Thyroid gland (tissue), 4 donors: ENCODE measurements around the gene AMY1B. TPM values are rescaled to one million over a fixed set of nuclear protein-coding genes. Genes with fewer than 3 reads are reported as not detected.
"Not testable (repeated sequence)": the region's sequence is repeated elsewhere in the genome, so short reads cannot be mapped to it uniquely, and the experiment has no call there.

Experiments used
- DNase-seq, 2 donors: peaks; one replicate each; pipeline ENCODE4 v3.0.0-alpha.2; 2019
- H3K27ac ChIP-seq, 3 donors: fragments of 200-600 bp; sonication (generic); 1 replicate in 2 of 3; 2 replicates in 1 of 3; pipeline ENCODE4 v1.5.1; 2016 to 2019; ENCODE audit warnings: mild to moderate bottlenecking in 1 of 3, moderate library complexity in 1 of 3
- H3K27me3 ChIP-seq: fragments of 200-600 bp; sonication (generic); one replicate; pipeline ENCODE4 v1.5.1; 2019
- H3K36me3 ChIP-seq, 2 donors: fragments of 200-600 bp; sonication (generic); one replicate each; pipeline ENCODE4 v1.5.1; 2016 to 2019
- H3K4me1 ChIP-seq, 2 donors: fragments of 200-600 bp; sonication (generic); one replicate each; pipeline ENCODE4 v1.5.1; 2017 to 2019
- H3K4me3 ChIP-seq, 3 donors: fragments of 200-600 bp; sonication (generic); replicated peaks in 1 of 3; 1 replicate in 2 of 3; 2 replicates in 1 of 3; pipeline ENCODE4 v1.5.1; 2016; ENCODE audit warnings: mild to moderate bottlenecking in 1 of 3
- H3K9me3 ChIP-seq: fragments of 200-600 bp; sonication (generic); one replicate; pipeline ENCODE4 v1.5.1; 2017
- WGBS, 2 donors: methylation state at CpG; one replicate each; pipeline ENCODE4 v1.1.5; 2017; 5-methylcytosine and 5-hydroxymethylcytosine counted together
- intact Hi-C: fragments of 100-400 bp; cut with DNase I; formaldehyde crosslinking; loops from one replicate; pipeline ENCODE4 v1.15.1; 2023
- total RNA-seq, 4 donors: library from RNA; depleted of rRNA; stranded (reverse); fragments of >200 nt; gene quantifications; one replicate each; pipeline ENCODE4 v1.2.3, GENCODE V29; 2016

AMY1B gene
- total RNA-seq = 1 to 10 TPM in 2 of 4 donors, not detected in 2; 3.5 to 3.9 TPM

GRCh38 chr1:103696110-103696509 is at the start of gene AMY1B:
TSS of gene AMY1B (minus strand) at chr1:103696210. CDS start at chr1:103695639, 571 bp downstream.
- H3K4me3 ChIP-seq, H3K27me3 ChIP-seq, H3K9me3 ChIP-seq, H3K36me3 ChIP-seq, H3K4me1 ChIP-seq, H3K27ac ChIP-seq, intact Hi-C loops, DNase-seq: not testable (repeated sequence)
- no CpG with 5 or more reads among the region's 5 CpGs for WGBS, 2 donors

- 20% methylated on average over 1 of the region's 4 CpGs; no CpG with 5 or more reads in 1 of the 2 donors for WGBS, 2 donors
- intact Hi-C loops, H3K36me3 ChIP-seq, H3K9me3 ChIP-seq, H3K27ac ChIP-seq, H3K27me3 ChIP-seq, H3K4me3 ChIP-seq, H3K4me1 ChIP-seq, DNase-seq: not testable (repeated sequence)
These were observed 49.0 kb upstream of the AMY1B start for GRCh38 chr1:103745040-103745439.

- H3K4me3 ChIP-seq, H3K4me1 ChIP-seq, intact Hi-C loops, DNase-seq, H3K36me3 ChIP-seq, H3K27me3 ChIP-seq, H3K27ac ChIP-seq, H3K9me3 ChIP-seq: not testable (repeated sequence)
- WGBS, 2 donors = no CpG with 5 or more reads among the region's 4 CpGs
These were observed 48.4 kb upstream of the AMY1B start for GRCh38 chr1:103744449-103744848.

- H3K9me3 ChIP-seq, H3K27ac ChIP-seq, H3K27me3 ChIP-seq, intact Hi-C loops, H3K4me1 ChIP-seq, H3K4me3 ChIP-seq, H3K36me3 ChIP-seq, DNase-seq: not testable (repeated sequence)
- WGBS, 2 donors = no CpG with 5 or more reads among the region's 3 CpGs
These were observed 42.0 kb upstream of the AMY1B start for GRCh38 chr1:103738031-103738430.

- H3K27ac ChIP-seq, H3K36me3 ChIP-seq, H3K27me3 ChIP-seq, intact Hi-C loops, H3K9me3 ChIP-seq, DNase-seq, H3K4me3 ChIP-seq, H3K4me1 ChIP-seq: not testable (repeated sequence)
- no CpG with 5 or more reads among the region's 3 CpGs for WGBS, 2 donors
These were observed 39.3 kb upstream of the AMY1B start for GRCh38 chr1:103735334-103735733.

- H3K4me1 ChIP-seq, H3K4me3 ChIP-seq, H3K27ac ChIP-seq, H3K9me3 ChIP-seq, H3K27me3 ChIP-seq, DNase-seq, H3K36me3 ChIP-seq, intact Hi-C loops: not testable (repeated sequence)
- WGBS, 2 donors = no CpG with 5 or more reads among the region's 2 CpGs
These were observed 25.5 kb upstream of the AMY1B start for GRCh38 chr1:103721473-103721872.

- H3K36me3 ChIP-seq, H3K9me3 ChIP-seq, H3K4me3 ChIP-seq, DNase-seq, H3K4me1 ChIP-seq, intact Hi-C loops, H3K27me3 ChIP-seq, H3K27ac ChIP-seq: not testable (repeated sequence)
- 83 to 86% methylated on average over 6 of the region's 6 CpGs for whole genome bisulfite sequencing, 2 donors
These were observed 21.4 kb upstream of the AMY1B start for GRCh38 chr1:103717404-103717803.

- H3K4me1 ChIP-seq, H3K9me3 ChIP-seq, H3K27me3 ChIP-seq, DNase-seq, H3K36me3 ChIP-seq, H3K27ac ChIP-seq, H3K4me3 ChIP-seq, intact Hi-C loops: not testable (repeated sequence)
- WGBS, 2 donors = no CpG with 5 or more reads among the region's 3 CpGs
These were observed 14.4 kb upstream of the AMY1B start for GRCh38 chr1:103710381-103710780.

- H3K27ac ChIP-seq, H3K4me3 ChIP-seq, intact Hi-C loops, H3K9me3 ChIP-seq, H3K4me1 ChIP-seq, H3K27me3 ChIP-seq, H3K36me3 ChIP-seq, DNase-seq: not testable (repeated sequence)
- no CpG with 5 or more reads among the region's 3 CpGs for WGBS, 2 donors
These were observed 11.7 kb upstream of the AMY1B start for GRCh38 chr1:103707670-103708069.

GRCh38 chr1:103701256-103701655 is 5.2 kb upstream of the AMY1B start:
- H3K9me3 ChIP-seq, H3K4me1 ChIP-seq, H3K27me3 ChIP-seq, DNase-seq, H3K4me3 ChIP-seq, intact Hi-C loops, H3K36me3 ChIP-seq, H3K27ac ChIP-seq: not testable (repeated sequence)
- no CpG with 5 or more reads among the region's 4 CpGs for WGBS, 2 donors

GRCh38 chr1:103700669-103701068 is 4.7 kb upstream of the AMY1B start:
- H3K9me3 ChIP-seq, H3K36me3 ChIP-seq, intact Hi-C loops, H3K4me1 ChIP-seq, H3K4me3 ChIP-seq, H3K27me3 ChIP-seq, H3K27ac ChIP-seq, DNase-seq: not testable (repeated sequence)
- WGBS, 2 donors = no CpG with 5 or more reads among the region's 4 CpGs

GRCh38 chr1:103697430-103697829 is 1.4 kb upstream of the AMY1B start:
- H3K4me1 ChIP-seq, H3K4me3 ChIP-seq, intact Hi-C loops, H3K9me3 ChIP-seq, H3K27me3 ChIP-seq, H3K36me3 ChIP-seq, DNase-seq, H3K27ac ChIP-seq: not testable (repeated sequence)
- WGBS, 2 donors = no CpG with 5 or more reads among the region's 6 CpGs

- H3K4me1 ChIP-seq, H3K4me3 ChIP-seq, H3K9me3 ChIP-seq, H3K36me3 ChIP-seq, DNase-seq, intact Hi-C loops, H3K27ac ChIP-seq, H3K27me3 ChIP-seq: not testable (repeated sequence)
- no CpG with 5 or more reads among the region's 3 CpGs for WGBS, 2 donors
These were observed 19.7 kb downstream of the AMY1B start for GRCh38 chr1:103676335-103676734.

GRCh38 chr1:103655460-103655859 is 40.5 kb downstream of the AMY1B start, which contains the start of gene AMY1A:
TSS of gene AMY1A (plus strand) at chr1:103655760. CDS start at chr1:103656331, 571 bp downstream.
- H3K36me3 ChIP-seq, H3K27me3 ChIP-seq, H3K4me1 ChIP-seq, H3K4me3 ChIP-seq, H3K9me3 ChIP-seq, intact Hi-C loops, DNase-seq, H3K27ac ChIP-seq: not testable (repeated sequence)
- no CpG with 5 or more reads among the region's 5 CpGs for WGBS, 2 donors
